ENCODE data around the gene ST6GALNAC2. TPM values are rescaled to one million over a fixed set of nuclear protein-coding genes. Genes with fewer than 3 reads are reported as not detected.

Gene ST6GALNAC2
- total RNA-seq, 4 donors from 2014 or later = 15.2 to 39.9 (median 29.5) TPM

DNA sequence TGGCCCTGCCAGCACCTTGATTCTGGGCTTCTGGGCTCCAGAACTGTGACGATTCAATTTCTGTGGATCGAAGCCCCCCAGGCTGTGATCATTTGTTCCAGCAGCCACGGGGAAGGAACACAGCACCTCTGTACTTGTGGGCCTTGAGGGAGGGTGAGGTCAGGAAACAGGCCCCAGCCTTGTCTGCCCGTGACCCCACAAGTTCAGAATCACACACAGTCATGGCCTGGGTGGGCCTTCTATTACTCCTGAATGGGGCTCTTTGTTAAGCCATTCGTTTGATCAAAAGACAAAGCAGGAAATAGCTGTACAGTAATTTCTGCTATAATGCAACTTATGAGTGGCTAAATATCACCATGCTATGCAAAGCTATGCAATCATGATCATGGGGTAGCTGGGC lies 10.1 kb downstream of the ST6GALNAC2 start:
- intact Hi-C loops (cut with DNase I) = no loop called here
- no peak for DNase-seq
- no peak overlapping the region for H3K4me3 ChIP-seq
- TF ChIP-seq, protein P1, sequence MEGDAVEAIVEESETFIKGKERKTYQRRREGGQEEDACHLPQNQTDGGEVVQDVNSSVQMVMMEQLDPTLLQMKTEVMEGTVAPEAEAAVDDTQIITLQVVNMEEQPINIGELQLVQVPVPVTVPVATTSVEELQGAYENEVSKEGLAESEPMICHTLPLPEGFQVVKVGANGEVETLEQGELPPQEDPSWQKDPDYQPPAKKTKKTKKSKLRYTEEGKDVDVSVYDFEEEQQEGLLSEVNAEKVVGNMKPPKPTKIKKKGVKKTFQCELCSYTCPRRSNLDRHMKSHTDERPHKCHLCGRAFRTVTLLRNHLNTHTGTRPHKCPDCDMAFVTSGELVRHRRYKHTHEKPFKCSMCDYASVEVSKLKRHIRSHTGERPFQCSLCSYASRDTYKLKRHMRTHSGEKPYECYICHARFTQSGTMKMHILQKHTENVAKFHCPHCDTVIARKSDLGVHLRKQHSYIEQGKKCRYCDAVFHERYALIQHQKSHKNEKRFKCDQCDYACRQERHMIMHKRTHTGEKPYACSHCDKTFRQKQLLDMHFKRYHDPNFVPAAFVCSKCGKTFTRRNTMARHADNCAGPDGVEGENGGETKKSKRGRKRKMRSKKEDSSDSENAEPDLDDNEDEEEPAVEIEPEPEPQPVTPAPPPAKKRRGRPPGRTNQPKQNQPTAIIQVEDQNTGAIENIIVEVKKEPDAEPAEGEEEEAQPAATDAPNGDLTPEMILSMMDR (IDR thresholded peaks at IDR 0.05) = no peak
- TF ChIP-seq POLR2A (IDR thresholded peaks at IDR 0.05) = no peak
- no peaks in the 10 kb centered on the region for H3K9me3 ChIP-seq
- H3K4me1 ChIP-seq = peaks cover 0 to 29% (median 0%) of the 10 kb centered on the region in 3 donors
- H3K27me3 ChIP-seq = no peaks in the 10 kb centered on the region
- peaks cover 0 to 40% (median 6%) of the 10 kb centered on the region in 3 donors for H3K36me3 ChIP-seq
- H3K27ac ChIP-seq = no peak overlapping the region
- WGBS, 2 donors = 94 to 100% methylated on average over 1 to 3 of the region's 5 CpGs

DNA sequence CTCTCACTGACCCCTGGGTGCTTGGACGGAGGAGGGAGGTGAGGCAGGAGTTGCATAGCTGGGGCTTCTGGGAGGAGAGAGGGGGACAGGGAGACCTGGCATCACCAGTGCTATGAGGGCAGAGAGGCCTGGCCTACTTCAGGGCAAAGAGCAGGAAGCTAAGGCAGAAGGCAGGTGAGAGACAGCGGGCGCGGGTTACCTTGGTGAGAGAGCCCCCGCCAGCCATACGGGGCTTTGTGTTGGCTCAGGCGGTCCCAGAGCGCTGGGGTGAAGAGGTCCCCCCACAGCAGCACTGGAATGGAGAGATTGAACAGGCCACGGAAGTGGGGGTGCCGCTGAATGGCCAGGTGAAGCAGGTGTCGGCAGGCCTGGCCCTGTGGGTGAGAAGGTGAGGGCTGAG lies 11.5 kb downstream of the ST6GALNAC2 start:
- Histone ChIP-seq H3K9me3 (no peaks in the 10 kb centered on the region), H3K36me3 (peaks cover 0 to 40% (median 6%) of the 10 kb centered on the region in 3 donors), H3K27ac (no peak overlapping the region), H3K4me1 (peaks cover 0 to 29% (median 0%) of the 10 kb centered on the region in 3 donors), H3K4me3 (no peak overlapping the region), H3K27me3 (no peaks in the 10 kb centered on the region)
- WGBS, 2 donors = 94% methylated on average over 10 of the region's 11 CpGs; no CpG with 5 or more reads in 1 of the 2 donors
- intact Hi-C loops (cut with DNase I) = loop anchor here (5.0 kb wide), 1 partner anchor 43 kb away; no protein-coding TSS in a partner anchor
- TF ChIP-seq, protein P1 (IDR thresholded peaks at IDR 0.05) = no peak
- no peak for TF ChIP-seq POLR2A (IDR thresholded peaks at IDR 0.05)
- no peak for DNase-seq

DNA sequence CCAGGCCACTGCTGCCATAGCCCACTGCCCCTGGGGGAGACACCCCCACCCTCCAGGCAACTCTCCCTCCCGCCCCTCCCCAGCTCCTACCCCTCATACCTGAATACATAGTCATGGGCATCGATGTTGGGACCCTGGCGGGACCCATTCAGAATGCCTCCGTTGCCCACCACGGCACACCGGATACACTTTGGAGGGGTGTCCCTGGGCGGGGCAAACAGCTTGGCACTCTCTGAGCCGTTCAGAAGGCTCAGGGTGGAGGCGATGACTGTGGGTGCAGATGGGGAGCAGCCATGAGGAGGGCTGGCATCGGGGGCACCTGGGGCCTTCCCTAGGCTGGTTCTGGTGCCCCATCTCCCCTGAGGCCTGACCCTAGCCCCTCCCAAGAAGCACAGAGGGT lies 12.6 kb downstream of the ST6GALNAC2 start:
- WGBS, 2 donors = 84% methylated on average over 4 of the region's 10 CpGs; no CpG with 5 or more reads in 1 of the 2 donors
- H3K27me3 ChIP-seq = no peaks in the 10 kb centered on the region
- peaks cover 0 to 40% (median 6%) of the 10 kb centered on the region in 3 donors for H3K36me3 ChIP-seq
- no peaks in the 10 kb centered on the region for H3K9me3 ChIP-seq
- intact Hi-C loops (cut with DNase I) = loop anchor here (5.0 kb wide), 1 partner anchor 44 kb away; no protein-coding TSS in a partner anchor
- TF ChIP-seq, protein P1 (IDR thresholded peaks at IDR 0.05) = no peak
- TF ChIP-seq POLR2A (IDR thresholded peaks at IDR 0.05) = no peak
- DNase-seq = no peak
- no peak overlapping the region for H3K27ac ChIP-seq
- peaks cover 0 to 30% (median 0%) of the 10 kb centered on the region in 3 donors for H3K4me1 ChIP-seq
- H3K4me3 ChIP-seq = no peak overlapping the region

DNA sequence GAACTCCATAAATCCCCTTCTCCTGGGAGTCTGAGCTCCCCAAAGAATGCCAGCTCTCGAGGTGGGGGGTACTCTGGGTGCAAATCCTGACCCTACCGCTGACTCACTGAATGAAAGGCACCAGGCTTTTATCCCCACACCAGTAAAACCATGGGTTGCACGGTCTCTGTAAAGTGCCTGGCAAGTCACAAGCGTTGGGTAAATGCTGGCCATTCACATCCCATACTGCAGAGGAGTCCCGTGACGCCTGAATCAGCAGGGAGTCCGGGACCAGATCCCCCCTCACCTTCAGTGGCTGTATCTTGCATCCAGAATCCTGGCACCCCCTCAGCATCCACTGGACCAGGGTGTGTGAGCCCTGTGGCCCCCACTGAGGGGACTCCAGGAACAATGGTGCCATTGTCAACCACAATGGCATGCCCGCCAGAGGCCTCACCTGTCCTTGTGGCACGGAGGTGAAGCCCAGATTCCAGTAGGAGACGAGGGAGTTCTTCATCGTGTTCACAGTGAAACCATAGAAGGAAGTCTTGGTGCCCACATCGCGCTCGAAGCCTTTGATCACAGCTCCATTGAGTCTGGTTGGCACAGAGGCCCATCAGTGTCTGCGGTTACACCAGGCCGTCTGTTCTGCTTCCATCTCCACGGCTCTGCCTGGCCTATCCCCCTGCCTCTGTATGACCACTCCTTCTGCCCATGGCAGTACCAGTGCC lies 13.3 kb downstream of the ST6GALNAC2 start:
- 91 to 94% methylated on average over 12 to 14 of the region's 17 CpGs for WGBS, 2 donors
- TF ChIP-seq, protein P1 (IDR thresholded peaks at IDR 0.05) = no peak
- TF ChIP-seq POLR2A (IDR thresholded peaks at IDR 0.05) = no peak

DNA sequence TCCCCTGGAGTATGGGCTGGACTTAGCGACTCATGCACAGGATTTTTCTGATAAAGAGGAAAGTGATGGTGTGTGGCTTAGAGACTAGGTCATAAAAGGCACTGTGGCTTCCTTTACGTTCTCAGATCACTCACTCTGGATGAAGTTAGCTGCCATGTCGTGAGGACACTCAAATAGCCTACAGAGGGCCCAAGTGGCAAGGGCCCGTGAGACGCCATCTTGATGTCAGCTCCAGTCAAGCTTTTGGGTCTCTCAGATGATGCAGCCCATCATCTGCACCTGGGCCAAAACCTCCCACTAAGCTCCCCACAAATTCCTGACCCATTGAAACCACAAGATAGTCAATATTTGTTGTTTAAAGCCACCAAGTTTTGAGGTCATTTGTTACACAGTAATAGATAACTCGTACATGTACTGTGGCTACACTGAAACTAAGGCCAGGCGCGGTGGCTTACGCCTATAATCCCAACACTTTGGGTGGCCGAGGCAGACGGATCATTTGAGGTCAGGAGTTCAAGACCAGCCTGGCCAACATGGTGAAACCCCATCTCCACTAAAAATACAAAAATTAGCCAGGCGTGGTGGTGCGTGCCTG lies 14.7 kb downstream of the ST6GALNAC2 start:
- Histone ChIP-seq H3K4me1 (peaks cover 0 to 47% (median 5%) of the 10 kb centered on the region in 3 donors), H3K36me3 (peaks cover 0 to 53% (median 6%) of the 10 kb centered on the region in 3 donors), H3K27ac (no peak overlapping the region), H3K4me3 (no peak overlapping the region), H3K9me3 (no peaks in the 10 kb centered on the region), H3K27me3 (no peaks in the 10 kb centered on the region)
- intact Hi-C loops (cut with DNase I) = loop anchor here (5.0 kb wide), 1 partner anchor 46 kb away; no protein-coding TSS in a partner anchor
- no peak for DNase-seq
- 86 to 93% methylated on average over 11 of the region's 13 CpGs for whole genome bisulfite sequencing, 2 donors
- TF ChIP-seq, protein P1 (IDR thresholded peaks at IDR 0.05) = no peak
- TF ChIP-seq POLR2A (IDR thresholded peaks at IDR 0.05) = no peak

More for the DNA sequence above, 13.3 kb downstream of the ST6GALNAC2 start:
- Histone ChIP-seq H3K27ac (no peak overlapping the region), H3K9me3 (no peaks in the 10 kb centered on the region), H3K36me3 (peaks cover 0 to 40% (median 6%) of the 10 kb centered on the region in 3 donors), H3K27me3 (no peaks in the 10 kb centered on the region), H3K4me1 (peaks cover 0 to 33% (median under 1%) of the 10 kb centered on the region in 3 donors), H3K4me3 (no peak overlapping the region)
- DNase-seq = no peak
- intact Hi-C loops (cut with DNase I) = loop anchor here (5.0 kb wide), 1 partner anchor 45 kb away; no protein-coding TSS in a partner anchor
